Gastrocnemius medialis (tissue), 4 donors: ENCODE results near the gene COLEC11. TPM values are rescaled to one million over a fixed set of nuclear protein-coding genes. Genes with fewer than 3 reads are reported as not detected.

Experiments
- ATAC-seq, 2 donors: fragments of 150-250 bp; one replicate each; pipeline ENCODE4 v1.9.1; 2016
- DNase-seq, 2 donors: peaks; one replicate each; pipeline ENCODE4 v3.0.0-alpha.2; 2019
- H3K27ac ChIP-seq, 4 donors: fragments of 200-600 bp; sonication (generic); 1 replicate in 1 of 4; 2 replicates in 3 of 4; pipeline ENCODE4 v1.5.1; 2016 to 2018; ENCODE audit warnings: mild to moderate bottlenecking in 2 of 4, moderate library complexity in 1 of 4
- H3K27me3 ChIP-seq, 3 donors: fragments of 200-600 bp; sonication (generic) in 2 of 3; 1 replicate in 1 of 3; 2 replicates in 2 of 3; pipeline versions ENCODE4 v1.5.1 to v1.6.0; 2016 to 2019; ENCODE audit warnings: mild to moderate bottlenecking in 1 of 3, moderate library complexity in 1 of 3
- H3K36me3 ChIP-seq, 2 donors: fragments of 200-600 bp; sonication (generic) in 1 of 2; one replicate each; pipeline ENCODE4 v1.5.1; 2017 to 2018
- H3K4me1 ChIP-seq, 2 donors: fragments of 200-600 bp; sonication (generic) in 1 of 2; one replicate each; pipeline ENCODE4 v1.5.1; 2016 to 2017; ENCODE audit warnings: mild to moderate bottlenecking in 2 of 2
- H3K4me3 ChIP-seq, 4 donors: fragments of 200-600 bp; sonication (generic) in 3 of 4; 1 replicate in 1 of 4; 2 replicates in 3 of 4; pipeline ENCODE4 v1.5.1; 2016 to 2019; ENCODE audit warnings: mild to moderate bottlenecking in 2 of 4
- H3K9me3 ChIP-seq, 3 donors: fragments of 200-600 bp; sonication (generic) in 2 of 3; 1 replicate in 1 of 3; 2 replicates in 2 of 3; pipeline ENCODE4 v1.5.1; 2016 to 2019
- POLR2A ChIP-seq, 2 donors: fragments of 450-650 bp; IDR thresholded peaks; one replicate each; pipeline ENCODE4 v1.6.1; 2017; ENCODE audit warnings: antibody characterized with exemption in 2 of 2, mild to moderate bottlenecking in 2 of 2, moderate library complexity in 2 of 2
- in situ Hi-C, 4 donors: fragments of 200-750 bp; cut with MboI; loops; one replicate each; pipeline versions ENCODE4 v1.15.0 to v1.8.0; 2017; ENCODE audit warnings: low sequenced_read_pairs in 4 of 4
- intact Hi-C: fragments of 100-400 bp; cut with DNase I; formaldehyde crosslinking; loops from one replicate; pipeline ENCODE4 v1.15.1; 2023; ENCODE audit warnings: low total_unique reads
- total RNA-seq, 4 donors: library from RNA; depleted of rRNA; stranded (reverse); fragments of >200 nt; gene quantifications; one replicate each; pipeline versions ENCODE4 v1.1.0 to v1.2.3, GENCODE V29; 2016
- TF ChIP-seq, protein P1 (sequence below), 5 experiments: fragments of 450-650 bp in 3 of 5; fragments of 200-600 bp in 2 of 5; sonication (generic) in 2 of 5; IDR thresholded peaks in 4 of 5; conservative IDR thresholded peaks in 1 of 5; 1 replicate in 4 of 5; 2 replicates in 1 of 5; pipeline ENCODE4 v1.5.1; 2016 to 2019; ENCODE audit warnings: antibody characterized with exemption in 5 of 5, mild to moderate bottlenecking in 3 of 5, moderate library complexity in 3 of 5

COLEC11 gene
- total RNA-seq, 4 donors from 2014 or later = 0.29 to 0.36 TPM; not detected in 2

DNA sequence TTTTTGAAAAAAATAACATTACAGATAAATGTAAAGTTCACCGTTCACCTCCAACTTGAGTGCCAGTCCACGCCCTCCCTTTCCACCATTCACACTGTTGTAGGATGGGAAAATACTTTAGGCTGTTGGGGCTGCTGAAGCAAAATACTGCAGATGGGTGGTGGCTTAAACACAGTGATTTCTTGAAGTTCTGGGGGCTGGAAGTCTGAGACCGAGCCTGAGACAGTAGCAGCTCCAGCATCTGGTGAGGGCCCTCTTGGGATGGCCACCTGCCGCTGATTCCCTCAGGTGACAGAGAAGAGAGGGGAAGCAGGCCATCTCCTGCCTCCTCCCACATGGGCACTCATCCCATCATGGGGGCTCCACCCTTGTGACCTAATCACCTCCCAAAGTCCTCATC is 80.8 kb downstream of the COLEC11 start:
- DNase-seq = no peak
- ATAC-seq = no peak
- no peak overlapping the region for H3K4me3 ChIP-seq
- in situ Hi-C loops = no loop called here
- no peaks in the 10 kb centered on the region for H3K4me1 ChIP-seq
- H3K9me3 ChIP-seq = no peaks in the 10 kb centered on the region
- H3K27ac ChIP-seq = no peak overlapping the region
- TF ChIP-seq, protein P1, sequence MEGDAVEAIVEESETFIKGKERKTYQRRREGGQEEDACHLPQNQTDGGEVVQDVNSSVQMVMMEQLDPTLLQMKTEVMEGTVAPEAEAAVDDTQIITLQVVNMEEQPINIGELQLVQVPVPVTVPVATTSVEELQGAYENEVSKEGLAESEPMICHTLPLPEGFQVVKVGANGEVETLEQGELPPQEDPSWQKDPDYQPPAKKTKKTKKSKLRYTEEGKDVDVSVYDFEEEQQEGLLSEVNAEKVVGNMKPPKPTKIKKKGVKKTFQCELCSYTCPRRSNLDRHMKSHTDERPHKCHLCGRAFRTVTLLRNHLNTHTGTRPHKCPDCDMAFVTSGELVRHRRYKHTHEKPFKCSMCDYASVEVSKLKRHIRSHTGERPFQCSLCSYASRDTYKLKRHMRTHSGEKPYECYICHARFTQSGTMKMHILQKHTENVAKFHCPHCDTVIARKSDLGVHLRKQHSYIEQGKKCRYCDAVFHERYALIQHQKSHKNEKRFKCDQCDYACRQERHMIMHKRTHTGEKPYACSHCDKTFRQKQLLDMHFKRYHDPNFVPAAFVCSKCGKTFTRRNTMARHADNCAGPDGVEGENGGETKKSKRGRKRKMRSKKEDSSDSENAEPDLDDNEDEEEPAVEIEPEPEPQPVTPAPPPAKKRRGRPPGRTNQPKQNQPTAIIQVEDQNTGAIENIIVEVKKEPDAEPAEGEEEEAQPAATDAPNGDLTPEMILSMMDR (IDR thresholded peaks at IDR 0.05 in 4 of 5, conservative IDR thresholded peaks at IDR 0.05 in 1 of 5) = no peak
- TF ChIP-seq POLR2A (IDR thresholded peaks at IDR 0.05) = no peak
- no peaks in the 10 kb centered on the region for H3K36me3 ChIP-seq
- intact Hi-C loops = no loop called here
- H3K27me3 ChIP-seq = no peaks in the 10 kb centered on the region

DNA sequence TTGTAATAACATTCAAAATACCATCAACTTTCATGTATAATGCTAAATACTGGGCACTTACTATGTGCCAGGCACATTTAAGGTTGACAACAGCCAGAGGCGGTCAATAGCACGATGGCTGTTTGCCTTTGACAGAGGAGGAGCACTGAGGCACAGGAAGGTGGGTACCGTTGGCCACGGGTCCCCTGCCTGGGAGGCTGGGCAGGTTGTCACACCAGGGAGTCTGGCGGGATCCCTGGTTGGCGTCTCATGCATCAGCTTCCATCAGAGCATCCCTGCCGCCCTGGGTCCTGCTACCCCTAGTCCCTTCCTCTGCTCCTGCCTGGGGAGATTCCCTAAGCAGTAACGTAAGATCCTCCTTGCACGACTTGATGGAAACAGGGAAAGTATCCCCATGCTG is 82.5 kb downstream of the COLEC11 start:
- DNase-seq = no peak
- no peak overlapping the region for H3K4me3 ChIP-seq
- TF ChIP-seq POLR2A (IDR thresholded peaks at IDR 0.05) = no peak
- TF ChIP-seq, protein P1 (IDR thresholded peaks at IDR 0.05 in 4 of 5, conservative IDR thresholded peaks at IDR 0.05 in 1 of 5) = no peak

DNA sequence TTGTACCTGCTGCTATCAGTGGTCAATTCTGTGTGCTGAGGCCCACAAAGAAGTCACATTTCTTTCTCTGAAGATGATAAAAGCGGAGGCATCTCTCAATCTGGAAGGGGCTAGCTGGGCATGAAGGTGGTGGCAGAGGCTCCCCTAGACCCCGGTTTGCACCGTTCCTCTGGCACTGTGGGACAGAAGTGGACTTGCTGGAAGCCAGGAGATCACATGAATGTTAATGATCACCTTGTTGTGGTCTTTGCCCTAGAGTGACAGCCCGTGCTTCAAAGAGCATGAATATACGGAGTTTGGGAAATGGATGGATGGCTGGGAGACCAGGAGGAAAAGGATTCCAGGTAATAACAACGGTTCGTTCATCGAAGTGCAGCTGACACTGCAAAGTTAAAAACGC is 83.3 kb downstream of the COLEC11 start:
- intact Hi-C loops (no loop called here), in situ Hi-C loops (no loop called here)
- ATAC-seq = no peak

More for the DNA sequence above, 82.5 kb downstream of the COLEC11 start:
- in situ Hi-C loops = no loop called here
- intact Hi-C loops = no loop called here
- Histone ChIP-seq H3K9me3 (no peaks in the 10 kb centered on the region), H3K27ac (no peak overlapping the region), H3K4me1 (no peaks in the 10 kb centered on the region), H3K27me3 (no peaks in the 10 kb centered on the region), H3K36me3 (no peaks in the 10 kb centered on the region)
- no peak for ATAC-seq

DNA sequence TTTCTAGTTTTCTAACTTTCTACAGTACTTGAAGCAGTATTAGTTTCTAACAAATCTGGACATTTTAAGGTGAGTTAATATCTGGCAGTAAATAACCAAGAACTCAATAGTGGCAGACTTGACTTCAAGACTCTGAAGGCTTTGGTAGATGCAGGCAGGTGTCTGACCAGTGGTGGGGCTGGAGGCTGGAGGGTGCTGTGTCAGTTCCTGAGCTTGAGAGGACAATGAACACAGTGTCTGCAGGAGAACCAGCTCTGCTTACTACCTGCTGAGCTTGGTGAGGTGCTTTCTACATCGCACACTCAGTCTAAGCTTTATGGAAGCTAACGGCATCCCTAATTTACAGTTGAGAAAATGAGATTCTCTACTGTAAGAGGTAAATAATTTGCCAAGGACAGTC is 84.3 kb downstream of the COLEC11 start:
- Histone ChIP-seq H3K4me1 (no peaks in the 10 kb centered on the region), H3K36me3 (no peaks in the 10 kb centered on the region), H3K4me3 (no peak overlapping the region), H3K27me3 (no peaks in the 10 kb centered on the region), H3K9me3 (no peaks in the 10 kb centered on the region), H3K27ac (no peak overlapping the region)
- ATAC-seq (no peak), DNase-seq (no peak)
- intact Hi-C loops = no loop called here
- TF ChIP-seq, protein P1 (IDR thresholded peaks at IDR 0.05 in 4 of 5, conservative IDR thresholded peaks at IDR 0.05 in 1 of 5) = no peak
- no peak for TF ChIP-seq POLR2A (IDR thresholded peaks at IDR 0.05)
- in situ Hi-C loops = no loop called here

More for the DNA sequence above, 83.3 kb downstream of the COLEC11 start:
- Histone ChIP-seq H3K4me1 (no peaks in the 10 kb centered on the region), H3K27me3 (no peaks in the 10 kb centered on the region), H3K4me3 (no peak overlapping the region), H3K36me3 (no peaks in the 10 kb centered on the region), H3K27ac (no peak overlapping the region), H3K9me3 (no peaks in the 10 kb centered on the region)
- TF ChIP-seq, protein P1 (IDR thresholded peaks at IDR 0.05 in 4 of 5, conservative IDR thresholded peaks at IDR 0.05 in 1 of 5) = no peak
- no peak for TF ChIP-seq POLR2A (IDR thresholded peaks at IDR 0.05)
- no peak for DNase-seq
